K562 (cell line): ENCODE measurements around the gene ITSN1. TPM values are rescaled to one million over a fixed set of nuclear protein-coding genes. Genes with fewer than 3 reads are reported as not detected.
A peak's percentile ranks its signal among the peaks of the same experiment; 100 is the strongest.

Experiments used
- CCAR2 ChIP-seq: fragments of 200-400 bp; formaldehyde crosslinking; IDR thresholded peaks from 2 replicates; pipeline ENCODE4 v1.6.1; 2017; ENCODE audit warnings: mild to moderate bottlenecking, low read depth, low read length
- ELF1 ChIP-seq: fragments of 200-800 bp; sonication (Bioruptor generic); IDR thresholded peaks from 2 replicates; pipeline ENCODE4 v1.6.1; 2016; ENCODE audit warnings: missing genetic modification characterization, missing compliant biosample characterization
- GABPB2 ChIP-seq: fragments of 250-450 bp; sonication (Bioruptor Pico); conservative IDR thresholded peaks from 2 replicates; pipeline ENCODE4 v1.5.1; 2021; ENCODE audit warnings: mild to moderate bottlenecking
- MAFF ChIP-seq: IDR thresholded peaks from 2 replicates; pipeline ENCODE4 v1.6.1; 2012; ENCODE audit warnings: low read length, improper control_type of control experiment
- MAFG ChIP-seq: fragments of 450-650 bp; conservative IDR thresholded peaks from 2 replicates; pipeline ENCODE4 v1.6.1; 2016; ENCODE audit warnings: missing genetic modification characterization, missing compliant biosample characterization
- MCM3 ChIP-seq: fragments of 450-650 bp; IDR thresholded peaks from 2 replicates; pipeline ENCODE4 v1.6.1; 2016
- NCOR1 ChIP-seq: fragments of 450-650 bp; IDR thresholded peaks from 2 replicates; pipeline ENCODE4 v1.6.1; 2016; ENCODE audit warnings: mild to moderate bottlenecking, moderate library complexity
- PHF20 ChIP-seq: fragments of 450-650 bp; IDR thresholded peaks from 2 replicates; pipeline ENCODE4 v1.6.1; 2018; ENCODE audit not compliant: partially characterized antibody
- PRPF4 ChIP-seq: fragments of 200-400 bp; formaldehyde crosslinking; IDR thresholded peaks from one replicate; pipeline ENCODE4 v1.6.1; 2017; ENCODE audit warnings: low read length, low read depth, mild to moderate bottlenecking; ENCODE audit not compliant: insufficient read depth, poor library complexity, severe bottlenecking
- RBM15 ChIP-seq: fragments of 200-400 bp; formaldehyde crosslinking; IDR thresholded peaks from 2 replicates; pipeline ENCODE4 v1.6.1; 2018; ENCODE audit warnings: mild to moderate bottlenecking, low read length, moderate library complexity; ENCODE audit not compliant: insufficient read depth
- RCOR1 ChIP-seq, 2 experiments: IDR thresholded peaks; 2 replicates each; pipeline ENCODE4 v1.6.1; 2012; ENCODE audit warnings: low read depth in 2 of 2, low read length in 2 of 2, borderline replicate concordance in 1 of 2, improper control_type of control experiment in 1 of 2
- SIRT6 ChIP-seq: IDR thresholded peaks from one replicate; pipeline ENCODE4 v1.6.1; 2012; ENCODE audit warnings: low read depth, mild to moderate bottlenecking, control low read depth, inconsistent platforms, low read length, moderate library complexity
- SMAD4 ChIP-seq: fragments of 250-450 bp; sonication (Bioruptor Pico); conservative IDR thresholded peaks from 2 replicates; pipeline ENCODE4 v1.8.0; 2021; ENCODE audit warnings: inconsistent platforms, mild to moderate bottlenecking, moderate library complexity
- SOX6 ChIP-seq: fragments of 450-650 bp; IDR thresholded peaks from 2 replicates; pipeline ENCODE4 v1.6.1; 2014; ENCODE audit warnings: mild to moderate bottlenecking
- YY1 ChIP-seq, 3 experiments: IDR thresholded peaks; 2 replicates each; pipeline ENCODE4 v1.6.1; 2011; ENCODE audit warnings: low read length in 2 of 3, mild to moderate bottlenecking in 2 of 3, moderate library complexity in 2 of 3, borderline replicate concordance in 1 of 3, control low read depth in 1 of 3, low read depth in 1 of 3; ENCODE audit not compliant: insufficient read depth in 3 of 3, insufficient replicate concordance in 2 of 3, control insufficient read depth in 1 of 3, insufficient read length in 1 of 3; ENCODE audit errors: extremely low read depth in 1 of 3
- ZNF124 ChIP-seq: sonication (generic); formaldehyde crosslinking; IDR thresholded peaks from 2 replicates; pipeline ENCODE4 v1.8.1; 2022; ENCODE audit warnings: missing genetic modification reagents
- ZNF24 ChIP-seq: fragments of 450-650 bp; IDR thresholded peaks from 2 replicates; pipeline ENCODE4 v1.6.1; 2016
- ZNF347 ChIP-seq: fragments of 450-650 bp; formaldehyde crosslinking; IDR thresholded peaks from 2 replicates; pipeline ENCODE4 v1.4.0; 2020; ENCODE audit warnings: low read depth, mild to moderate bottlenecking, moderate library complexity
- polyA plus RNA-seq, 8 experiments: library from polyadenylated mRNA; depleted of rRNA in 4 of 8; stranded (reverse) in 5 of 8; unstranded in 3 of 8; fragments of >200 nt; fragmentation: Nextera tagmentation in 2 of 8; fragmentation: Illumina TruSeq in 1 of 8; extraction: Ambion mirVana in 2 of 8; extraction: Trizol in 1 of 8; gene quantifications; 2 replicates each; pipeline versions ENCODE4 v1.2.1 to v1.2.3, GENCODE V29; 2011 to 2014; ENCODE audit warnings: inconsistent platforms in 1 of 8, missing spikeins in 1 of 8
- total RNA-seq, 7 experiments: library from RNA; depleted of rRNA in 6 of 7; stranded (reverse); fragments of >200 nt in 6 of 7; fragmentation: Illumina TruSeq in 2 of 7; extraction: Trizol in 2 of 7; gene quantifications; 2 replicates each; pipeline versions ENCODE4 v1.2.1 to v1.2.3, GENCODE V29; 2011 to 2021; ENCODE audit warnings: low replicate concordance in 1 of 7
- TF ChIP-seq, protein P1 (sequence below), 2 experiments: IDR thresholded peaks; 2 replicates each; pipeline ENCODE4 v1.6.1; 2011; ENCODE audit warnings: borderline replicate concordance in 1 of 2, control low read depth in 1 of 2, low read depth in 1 of 2, low read length in 1 of 2, mild to moderate bottlenecking in 1 of 2, mixed read lengths in 1 of 2, moderate library complexity in 1 of 2; ENCODE audit not compliant: insufficient read depth in 1 of 2, insufficient read length in 1 of 2, poor library complexity in 1 of 2, severe bottlenecking in 1 of 2; ENCODE audit errors: extremely low read depth in 1 of 2
- TF ChIP-seq, protein P2 (sequence below): sonication (generic); formaldehyde crosslinking; IDR thresholded peaks from 2 replicates; pipeline ENCODE4 v1.9.0; 2022; ENCODE audit warnings: mild to moderate bottlenecking, missing genetic modification reagents
- TF ChIP-seq, protein P3 (sequence below): sonication (generic); formaldehyde crosslinking; IDR thresholded peaks from 2 replicates; pipeline ENCODE4 v1.8.0; 2022; ENCODE audit warnings: mild to moderate bottlenecking, low read depth, missing genetic modification reagents
- TF ChIP-seq, protein P4 (sequence below): fragments of 450-650 bp; conservative IDR thresholded peaks from 2 replicates; pipeline ENCODE4 v1.6.1; 2016; ENCODE audit warnings: missing genetic modification characterization, low read depth, mild to moderate bottlenecking, missing compliant biosample characterization, moderate library complexity
- TF ChIP-seq, protein P5 (sequence below): fragments of 450-650 bp; IDR thresholded peaks from 2 replicates; pipeline ENCODE4 v1.6.1; 2016; ENCODE audit warnings: antibody characterized with exemption

ITSN1 gene
- total and polyA plus RNA-seq, 9 of the 15 experiments (the other 6 are each of a cell fraction or from before 2014, with no cell fraction given), result 1.1 to 12.6 (median 4.8) TPM

DNA sequence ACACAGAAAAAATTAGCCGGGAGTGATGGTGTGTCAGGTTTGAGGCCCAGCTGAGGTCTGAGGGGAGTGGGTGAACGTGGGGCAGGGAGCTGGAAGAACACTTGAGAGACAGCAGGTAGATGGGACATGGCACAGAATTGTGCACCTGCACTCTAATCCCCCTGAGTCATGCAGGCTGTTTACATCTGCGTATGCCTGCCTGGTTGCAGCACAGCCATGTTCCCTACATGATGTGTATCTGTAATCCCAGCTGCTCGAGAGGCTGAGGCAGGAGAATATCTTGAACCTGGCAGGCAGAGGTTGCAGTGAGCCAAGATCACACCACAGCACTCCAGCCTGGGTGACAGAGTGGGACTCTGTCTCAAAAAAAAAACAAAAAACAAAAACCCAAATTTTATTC lies 228.5 kb downstream of the ITSN1 start (continued):
- TF ChIP-seq, protein P1, sequence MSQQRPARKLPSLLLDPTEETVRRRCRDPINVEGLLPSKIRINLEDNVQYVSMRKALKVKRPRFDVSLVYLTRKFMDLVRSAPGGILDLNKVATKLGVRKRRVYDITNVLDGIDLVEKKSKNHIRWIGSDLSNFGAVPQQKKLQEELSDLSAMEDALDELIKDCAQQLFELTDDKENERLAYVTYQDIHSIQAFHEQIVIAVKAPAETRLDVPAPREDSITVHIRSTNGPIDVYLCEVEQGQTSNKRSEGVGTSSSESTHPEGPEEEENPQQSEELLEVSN (IDR thresholded peaks at IDR 0.05; ENCODE audit: borderline replicate concordance in 1 of 2, extremely low read depth in 1 of 2, insufficient read depth in 1 of 2, insufficient read length in 1 of 2, low read depth in 1 of 2, low read length in 1 of 2, poor library complexity in 1 of 2, severe bottlenecking in 1 of 2), result no peak
- TF ChIP-seq RBM15 (no peak), SOX6 (peak; percentile 29; the same call in 1 of the 2 replicates), SMAD4 (CRISPR knock-in tag) (0 out of 2 replicates have a peak, but pooled peaks have one; percentile 56), SIRT6 (no peak), CCAR2 (no peak), RCOR1 (IDR thresholded peaks at IDR 0.05; ENCODE audit: borderline replicate concordance in 1 of 2, low read depth in 2 of 2, low read length in 2 of 2) (0 out of 4 replicates have a peak, but pooled peaks of 1 of the 2 experiments have one; percentile 41), ELF1 (tag) (no peak), ZNF347 (CRISPR knock-in tag) (no peak), MAFF (no peak), ZNF124 (no peak), ZNF24 (no peak), PHF20 (no peak), NCOR1 (peak; percentile 65), GABPB2 (CRISPR knock-in tag) (no peak), MCM3 (no peak), YY1 (IDR thresholded peaks at IDR 0.05; ENCODE audit: borderline replicate concordance in 1 of 3, control insufficient read depth in 1 of 3, extremely low read depth in 1 of 3, insufficient read depth in 3 of 3, insufficient read length in 1 of 3, insufficient replicate concordance in 2 of 3, low read depth in 1 of 3, low read length in 2 of 3) (peak in 1 of 3 experiments; percentile 41), PRPF4 (no peak), MAFG (peak; percentile 69)
- TF ChIP-seq, protein P2, sequence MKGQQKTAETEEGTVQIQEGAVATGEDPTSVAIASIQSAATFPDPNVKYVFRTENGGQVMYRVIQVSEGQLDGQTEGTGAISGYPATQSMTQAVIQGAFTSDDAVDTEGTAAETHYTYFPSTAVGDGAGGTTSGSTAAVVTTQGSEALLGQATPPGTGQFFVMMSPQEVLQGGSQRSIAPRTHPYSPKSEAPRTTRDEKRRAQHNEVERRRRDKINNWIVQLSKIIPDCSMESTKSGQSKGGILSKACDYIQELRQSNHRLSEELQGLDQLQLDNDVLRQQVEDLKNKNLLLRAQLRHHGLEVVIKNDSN (CRISPR knock-in tag), result no peak
- TF ChIP-seq, protein P3, sequence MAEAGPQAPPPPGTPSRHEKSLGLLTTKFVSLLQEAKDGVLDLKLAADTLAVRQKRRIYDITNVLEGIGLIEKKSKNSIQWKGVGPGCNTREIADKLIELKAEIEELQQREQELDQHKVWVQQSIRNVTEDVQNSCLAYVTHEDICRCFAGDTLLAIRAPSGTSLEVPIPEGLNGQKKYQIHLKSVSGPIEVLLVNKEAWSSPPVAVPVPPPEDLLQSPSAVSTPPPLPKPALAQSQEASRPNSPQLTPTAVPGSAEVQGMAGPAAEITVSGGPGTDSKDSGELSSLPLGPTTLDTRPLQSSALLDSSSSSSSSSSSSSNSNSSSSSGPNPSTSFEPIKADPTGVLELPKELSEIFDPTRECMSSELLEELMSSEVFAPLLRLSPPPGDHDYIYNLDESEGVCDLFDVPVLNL (CRISPR knock-in tag), result no peak
- TF ChIP-seq, protein P4, sequence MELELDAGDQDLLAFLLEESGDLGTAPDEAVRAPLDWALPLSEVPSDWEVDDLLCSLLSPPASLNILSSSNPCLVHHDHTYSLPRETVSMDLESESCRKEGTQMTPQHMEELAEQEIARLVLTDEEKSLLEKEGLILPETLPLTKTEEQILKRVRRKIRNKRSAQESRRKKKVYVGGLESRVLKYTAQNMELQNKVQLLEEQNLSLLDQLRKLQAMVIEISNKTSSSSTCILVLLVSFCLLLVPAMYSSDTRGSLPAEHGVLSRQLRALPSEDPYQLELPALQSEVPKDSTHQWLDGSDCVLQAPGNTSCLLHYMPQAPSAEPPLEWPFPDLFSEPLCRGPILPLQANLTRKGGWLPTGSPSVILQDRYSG, result no peak
- TF ChIP-seq, protein P5, sequence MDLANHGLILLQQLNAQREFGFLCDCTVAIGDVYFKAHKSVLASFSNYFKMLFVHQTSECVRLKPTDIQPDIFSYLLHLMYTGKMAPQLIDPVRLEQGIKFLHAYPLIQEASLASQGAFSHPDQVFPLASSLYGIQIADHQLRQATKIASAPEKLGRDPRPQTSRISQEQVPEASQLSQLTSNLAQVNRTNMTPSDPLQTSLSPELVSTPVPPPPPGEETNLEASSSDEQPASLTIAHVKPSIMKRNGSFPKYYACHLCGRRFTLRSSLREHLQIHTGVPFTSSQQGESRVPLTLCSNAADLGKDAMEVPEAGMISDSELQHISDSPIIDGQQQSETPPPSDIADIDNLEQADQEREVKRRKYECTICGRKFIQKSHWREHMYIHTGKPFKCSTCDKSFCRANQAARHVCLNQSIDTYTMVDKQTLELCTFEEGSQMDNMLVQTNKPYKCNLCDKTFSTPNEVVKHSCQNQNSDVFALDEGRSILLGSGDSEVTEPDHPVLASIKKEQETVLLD, result no peak
